Gastroesophageal sphincter (tissue), 4 donors: ENCODE results near the gene FHAD1. TPM values are rescaled to one million over a fixed set of nuclear protein-coding genes. Genes with fewer than 3 reads are reported as not detected.

ENCODE experiments used
- ATAC-seq: fragments of 150-250 bp; one replicate; pipeline ENCODE4 v1.9.1; 2016; ENCODE audit warnings: mild to moderate bottlenecking, moderate library complexity
- H3K27ac ChIP-seq, 4 donors: fragments of 200-600 bp; sonication (generic) in 3 of 4; 1 replicate in 3 of 4; 2 replicates in 1 of 4; pipeline ENCODE4 v1.5.1; 2016 to 2019
- H3K27me3 ChIP-seq: fragments of 200-600 bp; sonication (generic); one replicate; pipeline ENCODE4 v1.5.1; 2019
- H3K36me3 ChIP-seq, 2 donors: fragments of 200-600 bp; sonication (generic); one replicate each; pipeline ENCODE4 v1.5.1; 2019; ENCODE audit warnings: control low read depth in 1 of 2
- H3K4me1 ChIP-seq, 3 donors: fragments of 200-600 bp; sonication (generic); 1 replicate in 2 of 3; 2 replicates in 1 of 3; pipeline ENCODE4 v1.5.1; 2016 to 2019; ENCODE audit warnings: control low read depth in 2 of 3
- H3K4me3 ChIP-seq, 2 donors: fragments of 200-600 bp; sonication (generic); one replicate each; pipeline ENCODE4 v1.5.1; 2019; ENCODE audit warnings: mild to moderate bottlenecking in 1 of 2, moderate library complexity in 1 of 2
- H3K9me3 ChIP-seq, 3 donors: fragments of 200-600 bp; sonication (generic); one replicate each; pipeline ENCODE4 v1.5.1; 2017 to 2019; ENCODE audit warnings: control low read depth in 2 of 3
- EP300 ChIP-seq: sonication (generic); formaldehyde crosslinking; IDR thresholded peaks from one replicate; pipeline ENCODE4 v1.6.1; 2017; ENCODE audit warnings: antibody characterized with exemption, mild to moderate bottlenecking
- POLR2A ChIP-seq, 2 donors: fragments of 450-650 bp; IDR thresholded peaks; one replicate each; pipeline ENCODE4 v1.6.1; 2017; ENCODE audit warnings: antibody characterized with exemption in 2 of 2, mild to moderate bottlenecking in 2 of 2, moderate library complexity in 1 of 2
- POLR2AphosphoS5 ChIP-seq: sonication (generic); formaldehyde crosslinking; IDR thresholded peaks from one replicate; pipeline ENCODE4 v1.6.1; 2017; ENCODE audit warnings: antibody characterized with exemption
- WGBS, 2 donors: methylation state at CpG; one replicate each; pipeline ENCODE4 v1.1.5; 2018; ENCODE audit warnings: low coverage in 1 of 2; 5-methylcytosine and 5-hydroxymethylcytosine counted together
- total RNA-seq, 4 donors: library from RNA; depleted of rRNA; stranded (reverse); fragments of >200 nt; gene quantifications; one replicate each; pipeline ENCODE4 v1.1.0, GENCODE V29; 2016
- TF ChIP-seq, protein P1 (sequence below), 4 experiments: fragments of 200-600 bp in 2 of 4; fragments of 450-650 bp in 2 of 4; sonication (generic) in 1 of 4; IDR thresholded peaks; one replicate each; pipeline ENCODE4 v1.5.1; 2017 to 2019; ENCODE audit warnings: antibody characterized with exemption in 4 of 4, mild to moderate bottlenecking in 2 of 4, moderate library complexity in 2 of 4

The FHAD1 gene
- total RNA-seq, 4 donors from 2014 or later, result 1.1 TPM; not detected in 3

DNA sequence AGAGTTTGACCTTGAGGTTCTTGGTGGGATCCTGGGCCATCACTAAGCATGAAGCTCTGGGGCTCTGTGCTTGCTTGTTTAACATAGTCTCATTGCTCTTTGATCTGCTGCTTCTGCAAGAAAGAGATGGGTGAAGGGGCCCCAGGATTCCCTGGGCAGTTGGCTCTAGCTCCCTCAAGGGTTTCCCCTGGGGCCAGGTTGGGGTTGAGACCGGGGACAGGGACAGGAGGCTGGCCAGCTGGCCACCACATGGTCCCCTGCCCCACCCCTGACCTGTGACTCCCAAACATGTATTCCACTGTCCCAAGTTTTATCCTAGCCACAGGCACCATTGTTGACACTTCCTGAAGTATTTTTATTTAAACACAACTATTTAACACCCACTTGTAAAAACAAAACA, 69.5 kb downstream of the FHAD1 start:
- Histone ChIP-seq H3K9me3 (peaks cover 0 to 14% (median 0%) of the 10 kb centered on the region in 3 donors), H3K36me3 (no peaks in the 10 kb centered on the region), H3K27me3 (peaks cover 6% of the 10 kb centered on the region), H3K4me3 (no peak overlapping the region), H3K4me1 (no peaks in the 10 kb centered on the region), H3K27ac (no peak overlapping the region)
- no peak for TF ChIP-seq POLR2AphosphoS5
- TF ChIP-seq, protein P1, sequence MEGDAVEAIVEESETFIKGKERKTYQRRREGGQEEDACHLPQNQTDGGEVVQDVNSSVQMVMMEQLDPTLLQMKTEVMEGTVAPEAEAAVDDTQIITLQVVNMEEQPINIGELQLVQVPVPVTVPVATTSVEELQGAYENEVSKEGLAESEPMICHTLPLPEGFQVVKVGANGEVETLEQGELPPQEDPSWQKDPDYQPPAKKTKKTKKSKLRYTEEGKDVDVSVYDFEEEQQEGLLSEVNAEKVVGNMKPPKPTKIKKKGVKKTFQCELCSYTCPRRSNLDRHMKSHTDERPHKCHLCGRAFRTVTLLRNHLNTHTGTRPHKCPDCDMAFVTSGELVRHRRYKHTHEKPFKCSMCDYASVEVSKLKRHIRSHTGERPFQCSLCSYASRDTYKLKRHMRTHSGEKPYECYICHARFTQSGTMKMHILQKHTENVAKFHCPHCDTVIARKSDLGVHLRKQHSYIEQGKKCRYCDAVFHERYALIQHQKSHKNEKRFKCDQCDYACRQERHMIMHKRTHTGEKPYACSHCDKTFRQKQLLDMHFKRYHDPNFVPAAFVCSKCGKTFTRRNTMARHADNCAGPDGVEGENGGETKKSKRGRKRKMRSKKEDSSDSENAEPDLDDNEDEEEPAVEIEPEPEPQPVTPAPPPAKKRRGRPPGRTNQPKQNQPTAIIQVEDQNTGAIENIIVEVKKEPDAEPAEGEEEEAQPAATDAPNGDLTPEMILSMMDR (IDR thresholded peaks at IDR 0.05), result no peak
- no peak for TF ChIP-seq POLR2A (IDR thresholded peaks at IDR 0.05)
- no peak for TF ChIP-seq EP300
- no peak for ATAC-seq
- 0% methylated on average over 1 of the region's 1 CpG; no CpG with 5 or more reads in 1 of the 2 donors for WGBS, 2 donors

DNA sequence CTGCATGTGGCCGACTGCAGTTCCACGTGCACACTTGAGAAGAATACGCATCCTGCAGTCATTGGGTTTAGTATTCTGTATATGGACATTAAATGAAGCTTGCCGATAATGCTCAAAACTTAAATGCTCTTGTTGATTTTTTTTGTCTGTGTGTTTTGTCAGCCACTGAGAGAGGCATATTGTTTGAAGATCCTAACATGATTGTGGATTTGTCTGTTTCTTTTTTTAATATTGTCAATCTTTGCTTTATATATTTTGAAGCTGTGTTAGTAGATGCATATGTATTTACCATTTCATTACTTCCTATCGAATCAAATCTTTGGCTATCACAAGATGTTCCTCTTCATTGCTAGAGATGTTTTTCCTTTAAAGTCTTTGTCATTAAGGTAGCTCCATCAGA, 73.2 kb downstream of the FHAD1 start:
- TF ChIP-seq POLR2A (IDR thresholded peaks at IDR 0.05) (no peak), EP300 (no peak), POLR2AphosphoS5 (no peak)
- TF ChIP-seq, protein P1 (IDR thresholded peaks at IDR 0.05), result no peak
- Histone ChIP-seq H3K4me3 (no peak overlapping the region), H3K4me1 (peaks cover 0 to 20% (median 0%) of the 10 kb centered on the region in 3 donors), H3K36me3 (no peaks in the 10 kb centered on the region), H3K9me3 (peaks cover 0 to 6% (median 0%) of the 10 kb centered on the region in 3 donors), H3K27ac (no peak overlapping the region), H3K27me3 (peaks cover 6% of the 10 kb centered on the region)
- 95 to 100% methylated on average over 2 to 5 of the region's 5 CpGs for WGBS, 2 donors
- no peak for ATAC-seq

DNA sequence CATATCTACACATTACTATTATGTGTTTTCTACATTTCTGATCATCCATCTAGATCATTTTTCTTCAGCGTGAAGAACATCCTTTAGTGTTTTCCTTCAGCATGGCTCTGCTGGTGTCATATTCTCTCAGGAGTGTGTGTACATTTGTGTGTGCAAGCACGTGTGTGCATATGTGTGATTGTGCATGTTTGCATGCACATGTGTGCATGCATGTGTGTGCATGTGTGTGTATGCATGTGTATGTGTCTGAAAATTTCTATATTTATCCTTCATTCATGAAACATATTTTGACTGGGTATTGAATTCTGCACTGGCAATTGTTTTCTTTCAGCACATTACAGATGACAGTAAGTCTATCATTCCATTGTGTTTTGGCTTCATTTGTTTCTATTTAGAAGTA, 74.6 kb downstream of the FHAD1 start:
- Histone ChIP-seq H3K9me3 (peaks cover 0 to 6% (median 0%) of the 10 kb centered on the region in 3 donors), H3K36me3 (no peaks in the 10 kb centered on the region), H3K27ac (no peak overlapping the region), H3K27me3 (no peaks in the 10 kb centered on the region), H3K4me3 (no peak overlapping the region), H3K4me1 (peaks cover 0 to 20% (median 0%) of the 10 kb centered on the region in 3 donors)
- no peak for ATAC-seq
- 76 to 77% methylated on average over 2 of the region's 2 CpGs for WGBS, 2 donors
- TF ChIP-seq POLR2A (IDR thresholded peaks at IDR 0.05) (no peak), EP300 (no peak), POLR2AphosphoS5 (no peak)
- TF ChIP-seq, protein P1 (IDR thresholded peaks at IDR 0.05), result no peak

DNA sequence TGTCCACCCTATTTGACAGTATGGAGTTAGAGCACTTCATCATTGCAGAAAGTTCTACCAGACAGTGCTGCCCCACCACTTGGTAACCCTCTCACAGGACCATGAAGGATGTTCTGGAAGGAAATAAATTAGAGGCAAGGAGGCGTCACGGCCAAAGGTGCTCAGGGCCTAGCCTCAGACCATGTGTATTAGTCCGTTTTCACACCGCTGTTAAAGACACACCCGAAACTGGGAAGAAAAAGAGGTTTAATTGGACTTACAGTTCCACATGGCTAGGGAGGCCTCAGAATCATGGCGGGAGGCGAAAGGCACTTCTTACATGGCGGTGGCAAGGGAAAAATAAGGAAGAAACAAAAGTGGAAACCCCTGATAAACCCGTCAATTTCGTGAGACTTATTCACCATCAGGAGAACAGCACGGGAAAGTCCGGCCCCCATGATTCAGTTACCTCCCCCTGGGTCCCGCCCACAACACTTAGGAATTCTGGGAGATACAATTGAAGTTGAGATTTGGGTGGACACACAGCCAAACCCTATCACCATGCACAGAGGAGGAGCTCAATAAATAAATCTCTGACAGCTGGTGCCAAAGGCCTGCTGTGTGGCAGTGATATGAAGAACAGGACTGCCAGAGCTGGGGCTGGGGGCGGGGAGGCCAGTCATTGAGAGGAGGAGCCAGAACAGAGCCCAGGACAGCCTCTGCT, 75.8 kb downstream of the FHAD1 start:
- peaks cover 0 to 6% (median 0%) of the 10 kb centered on the region in 3 donors for H3K9me3 ChIP-seq
- TF ChIP-seq POLR2A (IDR thresholded peaks at IDR 0.05) (no peak), POLR2AphosphoS5 (no peak), EP300 (no peak)
- TF ChIP-seq, protein P1 (IDR thresholded peaks at IDR 0.05), result no peak
- no peak for ATAC-seq
- H3K36me3 ChIP-seq, result no peaks in the 10 kb centered on the region
- H3K27ac ChIP-seq, result no peak overlapping the region
- no peak overlapping the region for H3K4me3 ChIP-seq
- H3K4me1 ChIP-seq, result peaks cover 0 to 20% (median 0%) of the 10 kb centered on the region in 3 donors
- 69 to 85% methylated on average over 6 to 8 of the region's 14 CpGs for WGBS, 2 donors
- no peaks in the 10 kb centered on the region for H3K27me3 ChIP-seq
